SU-DHL-6 (cell line): Measurements from ENCODE around the gene SLX9.

ENCODE experiments used
- EZH2phosphoT487 ChIP-seq: fragments of 200-600 bp; sonication (generic), shearing (Covaris generic); conservative IDR thresholded peaks from 2 replicates; pipeline ENCODE4 v1.6.1; 2018; ENCODE audit warnings: mild to moderate bottlenecking, antibody characterized with exemption, low read length, moderate library complexity, mixed read lengths
- TF ChIP-seq, protein P1 (sequence below): fragments of 200-600 bp; sonication (generic); IDR thresholded peaks from one replicate; pipeline ENCODE4 v1.5.1; 2017; ENCODE audit warnings: antibody characterized with exemption, mild to moderate bottlenecking, low read length, moderate library complexity; ENCODE audit not compliant: insufficient read depth, poor library complexity, severe bottlenecking

DNA sequence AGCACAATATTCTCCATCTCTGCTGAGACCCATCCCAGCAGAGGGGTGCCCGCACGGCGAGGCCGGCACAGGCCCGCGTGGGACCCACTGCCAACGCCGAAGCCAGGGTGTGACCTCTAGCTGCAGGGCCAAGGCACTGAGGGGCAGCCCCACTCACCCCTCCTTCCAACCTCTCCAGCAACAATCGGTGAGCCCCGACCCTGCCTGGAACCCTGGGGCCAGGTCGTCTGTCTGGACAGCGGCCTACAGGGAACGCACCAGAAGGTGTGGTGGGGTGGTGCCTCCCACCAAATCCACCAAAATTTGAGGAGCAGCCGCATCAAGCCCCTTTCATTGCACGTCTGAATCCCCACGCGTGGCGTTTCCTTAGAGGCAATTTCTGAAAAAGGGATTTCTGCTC is 71.6 kb downstream of the SLX9 start:
- TF ChIP-seq, protein P1, sequence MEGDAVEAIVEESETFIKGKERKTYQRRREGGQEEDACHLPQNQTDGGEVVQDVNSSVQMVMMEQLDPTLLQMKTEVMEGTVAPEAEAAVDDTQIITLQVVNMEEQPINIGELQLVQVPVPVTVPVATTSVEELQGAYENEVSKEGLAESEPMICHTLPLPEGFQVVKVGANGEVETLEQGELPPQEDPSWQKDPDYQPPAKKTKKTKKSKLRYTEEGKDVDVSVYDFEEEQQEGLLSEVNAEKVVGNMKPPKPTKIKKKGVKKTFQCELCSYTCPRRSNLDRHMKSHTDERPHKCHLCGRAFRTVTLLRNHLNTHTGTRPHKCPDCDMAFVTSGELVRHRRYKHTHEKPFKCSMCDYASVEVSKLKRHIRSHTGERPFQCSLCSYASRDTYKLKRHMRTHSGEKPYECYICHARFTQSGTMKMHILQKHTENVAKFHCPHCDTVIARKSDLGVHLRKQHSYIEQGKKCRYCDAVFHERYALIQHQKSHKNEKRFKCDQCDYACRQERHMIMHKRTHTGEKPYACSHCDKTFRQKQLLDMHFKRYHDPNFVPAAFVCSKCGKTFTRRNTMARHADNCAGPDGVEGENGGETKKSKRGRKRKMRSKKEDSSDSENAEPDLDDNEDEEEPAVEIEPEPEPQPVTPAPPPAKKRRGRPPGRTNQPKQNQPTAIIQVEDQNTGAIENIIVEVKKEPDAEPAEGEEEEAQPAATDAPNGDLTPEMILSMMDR = no peak
- TF ChIP-seq EZH2phosphoT487 = no peak
